Subcutaneous abdominal adipose tissue (tissue), 5 donors: ENCODE results near the gene ZNF691.

ENCODE experiments used
- H3K27ac ChIP-seq: one replicate; pipeline ENCODE4 v1.7.0; 2013; ENCODE audit warnings: low read depth, mild to moderate bottlenecking, inconsistent platforms, low read length, moderate library complexity
- H3K27me3 ChIP-seq, 5 donors: one replicate each; pipeline ENCODE4 v1.7.0; 2013; ENCODE audit warnings: low read length in 5 of 5, inconsistent platforms in 1 of 5; ENCODE audit not compliant: control insufficient read depth in 5 of 5, insufficient read depth in 4 of 5
- H3K36me3 ChIP-seq, 5 donors: one replicate each; pipeline ENCODE4 v1.7.0; 2013; ENCODE audit warnings: low read length in 5 of 5; ENCODE audit not compliant: control insufficient read depth in 5 of 5, insufficient read depth in 5 of 5
- H3K4me1 ChIP-seq, 5 donors: one replicate each; pipeline ENCODE4 v1.7.0; 2013; ENCODE audit warnings: low read length in 5 of 5, mild to moderate bottlenecking in 3 of 5, moderate library complexity in 1 of 5; ENCODE audit not compliant: control insufficient read depth in 5 of 5, insufficient read depth in 5 of 5
- H3K4me3 ChIP-seq, 5 donors: one replicate each; pipeline ENCODE4 v1.7.0; 2013; ENCODE audit warnings: low read length in 5 of 5, low read depth in 1 of 5
- H3K9ac ChIP-seq, 5 donors: one replicate each; pipeline ENCODE4 v1.7.0; 2013; ENCODE audit warnings: low read length in 5 of 5, mild to moderate bottlenecking in 4 of 5, moderate library complexity in 3 of 5
- H3K9me3 ChIP-seq, 5 donors: one replicate each; pipeline ENCODE4 v1.7.0; 2013; ENCODE audit warnings: low read length in 5 of 5; ENCODE audit not compliant: control insufficient read depth in 5 of 5
- donor health status: healthy.
- donor health status: healthy.
- donor health status: healthy.
- donor health status: healthy.
- donor health status: healthy.

The ZNF691 gene

DNA sequence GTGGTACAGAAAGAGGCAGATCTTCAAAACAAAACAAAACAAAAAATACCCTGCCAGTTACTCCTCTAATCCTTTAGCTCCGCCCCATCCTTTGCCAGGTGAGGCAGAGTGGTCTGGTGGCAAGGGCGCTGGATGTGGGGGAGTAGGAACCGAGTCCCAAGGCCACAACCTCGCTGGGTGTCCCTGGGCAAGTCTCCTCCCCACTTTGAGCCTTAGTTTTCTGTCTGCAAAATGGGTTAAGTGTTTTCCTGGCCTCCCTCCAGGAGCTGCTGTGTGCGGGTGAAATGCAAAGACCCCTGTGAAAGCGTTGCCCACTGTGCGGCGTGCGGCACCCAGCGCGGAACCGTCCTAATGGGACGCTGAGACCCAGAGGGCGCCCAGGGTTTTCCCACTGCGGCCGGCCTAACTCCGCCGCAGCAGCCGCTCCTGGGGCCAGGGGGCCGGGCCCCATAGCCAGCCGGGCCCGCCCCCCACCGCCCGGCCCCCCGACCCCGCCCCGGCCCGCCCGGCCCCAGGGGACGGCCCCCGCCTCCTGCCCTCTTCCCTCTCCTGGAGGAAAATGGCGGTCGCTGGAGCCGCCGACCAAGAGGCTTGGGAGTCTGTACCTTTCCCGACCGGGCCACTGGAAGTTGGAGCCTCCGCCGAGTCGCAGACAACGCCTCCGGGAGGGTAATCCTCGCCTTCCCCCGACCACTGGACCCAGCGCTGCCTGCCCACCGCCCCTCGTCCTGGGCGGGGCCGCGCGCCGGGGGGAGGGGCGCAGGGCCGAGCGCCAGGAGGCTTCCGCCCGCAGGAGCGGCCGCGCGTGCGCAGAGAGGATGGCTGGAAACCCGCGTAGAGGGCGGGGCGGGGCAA lies 29.6 kb upstream of the ZNF691 start, which contains the start of the genes ERMAP and SVBP:
ERMAP (plus strand) TSS at position 538 of the 855 bp plus-strand sequence. CDS start 13,327 bp downstream, outside the sequence.
SVBP (minus strand) TSS at position 813 of the 855 bp plus-strand sequence. CDS start 853 bp downstream, outside the sequence.
- Histone ChIP-seq H3K9ac (peak within 1 kb of the TSS; percentile 88 to 94 (median 91)), H3K27me3 (no peaks in the 10 kb centered on the region), H3K27ac (peak within 1 kb of the TSS; percentile 85), H3K4me1 (peaks cover 6 to 27% (median 22%) of the 10 kb centered on the region in 5 donors), H3K9me3 (no peaks in the 10 kb centered on the region), H3K4me3 (peak within 1 kb of the TSS; percentile 84 to 92 (median 88)), H3K36me3 (peaks cover 0 to 4% (median 3%) of the 10 kb centered on the region in 5 donors)

DNA sequence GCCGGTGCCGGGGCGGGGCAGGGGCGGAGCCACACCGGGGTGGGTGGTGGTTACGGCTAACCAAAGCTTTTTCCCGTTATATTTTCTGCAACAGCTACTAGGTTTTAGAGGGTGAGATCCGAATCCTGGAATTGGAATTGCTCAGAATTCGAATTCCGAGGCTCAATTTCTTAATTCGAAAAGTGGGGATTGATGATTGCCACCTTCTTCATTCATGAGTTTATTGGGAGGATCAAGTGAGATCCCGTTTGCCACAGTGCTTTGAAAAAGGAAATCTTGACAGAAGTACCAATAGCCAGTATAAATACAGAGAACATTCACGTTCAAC lies 29.0 kb upstream of the ZNF691 start:
- H3K4me3 ChIP-seq: peak overlapping the region; percentile 72 to 88 (median 77)
- H3K27me3 ChIP-seq: no peaks in the 10 kb centered on the region
- peaks cover 0 to 4% (median 3%) of the 10 kb centered on the region in 5 donors for H3K36me3 ChIP-seq
- no peaks in the 10 kb centered on the region for H3K9me3 ChIP-seq
- H3K4me1 ChIP-seq: peaks cover 6 to 28% (median 24%) of the 10 kb centered on the region in 5 donors
- peak overlapping the region; percentile 85 for H3K27ac ChIP-seq
- H3K9ac ChIP-seq: peak overlapping the region in 4 of 5 donors; percentile 35 to 73 (median 52)

DNA sequence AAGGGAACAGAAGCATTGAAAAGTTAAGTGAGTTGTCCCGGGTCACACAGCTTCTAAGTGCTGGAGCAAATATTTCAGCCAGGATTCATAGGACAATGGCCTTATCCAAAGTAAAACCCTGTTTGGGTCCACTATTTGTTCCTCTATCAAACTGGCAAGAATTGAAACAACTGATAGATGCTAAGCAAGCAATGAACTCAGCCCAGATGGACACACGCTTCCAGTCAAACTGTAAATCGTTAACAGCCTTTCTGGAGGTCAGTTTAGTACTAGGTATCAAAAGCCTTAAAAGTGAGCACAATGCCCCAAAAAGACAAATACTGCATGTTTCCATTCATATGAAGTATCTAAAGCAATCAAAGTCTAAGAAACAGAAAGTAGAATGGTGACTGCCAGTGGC lies 28.4 kb upstream of the ZNF691 start:
- Histone ChIP-seq H3K4me1 (peaks cover 6 to 32% (median 27%) of the 10 kb centered on the region in 5 donors), H3K9ac (peak overlapping the region in 2 of 5 donors; percentile 49 to 73), H3K36me3 (peaks cover 0 to 4% (median 3%) of the 10 kb centered on the region in 5 donors), H3K9me3 (no peaks in the 10 kb centered on the region), H3K27ac (no peak overlapping the region), H3K4me3 (peak overlapping the region; percentile 72 to 88 (median 77)), H3K27me3 (no peaks in the 10 kb centered on the region)

DNA sequence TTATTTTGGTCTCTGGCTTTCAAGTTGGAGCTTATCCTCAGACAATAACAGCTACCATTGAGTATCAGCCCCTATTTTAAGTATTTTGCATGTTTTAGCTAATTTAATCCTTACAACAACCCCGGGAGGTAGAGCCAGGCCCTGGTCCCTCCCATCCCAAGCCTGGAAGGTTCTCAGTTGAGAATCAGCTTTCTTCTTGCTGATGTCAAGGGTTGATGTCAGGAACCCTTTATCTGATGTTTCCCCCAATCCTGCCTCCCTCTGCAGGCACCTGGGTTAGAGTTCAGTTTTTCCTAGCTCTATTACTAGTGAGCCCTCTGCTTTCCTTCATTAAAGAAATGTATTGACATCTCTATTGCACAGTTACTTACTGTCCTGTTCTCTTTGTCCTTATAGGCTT lies 25.6 kb upstream of the ZNF691 start:
- Histone ChIP-seq H3K9me3 (no peaks in the 10 kb centered on the region), H3K27me3 (no peaks in the 10 kb centered on the region), H3K36me3 (no peaks in the 10 kb centered on the region), H3K27ac (no peak overlapping the region), H3K4me3 (no peak overlapping the region), H3K4me1 (peaks cover 5 to 37% (median 26%) of the 10 kb centered on the region in 5 donors), H3K9ac (no peak overlapping the region)

DNA sequence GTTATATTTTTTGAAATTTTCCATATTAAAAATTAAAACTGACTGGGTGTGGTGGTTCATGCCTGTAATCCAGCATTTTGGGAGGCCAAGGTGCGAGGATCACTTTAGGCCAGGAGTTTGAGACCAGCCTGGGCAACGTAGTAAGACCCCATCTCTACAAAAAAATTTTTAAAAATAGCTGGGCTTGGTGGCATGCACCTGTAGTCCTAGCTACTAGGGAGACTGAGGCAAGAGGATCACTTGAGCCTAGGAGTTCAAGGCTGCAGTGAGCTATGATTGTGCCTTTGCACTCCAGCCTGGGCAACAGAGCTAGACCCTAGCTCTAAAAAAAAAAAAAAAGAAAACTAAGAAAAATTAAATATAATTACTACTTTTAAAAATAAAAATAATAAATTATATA lies 24.7 kb upstream of the ZNF691 start:
- no peak overlapping the region for H3K27ac ChIP-seq
- H3K27me3 ChIP-seq: no peaks in the 10 kb centered on the region
- H3K4me1 ChIP-seq: peaks cover 0 to 29% (median 17%) of the 10 kb centered on the region in 5 donors
- H3K9me3 ChIP-seq: no peaks in the 10 kb centered on the region
- H3K9ac ChIP-seq: no peak overlapping the region
- no peaks in the 10 kb centered on the region for H3K36me3 ChIP-seq
- no peak overlapping the region for H3K4me3 ChIP-seq

DNA sequence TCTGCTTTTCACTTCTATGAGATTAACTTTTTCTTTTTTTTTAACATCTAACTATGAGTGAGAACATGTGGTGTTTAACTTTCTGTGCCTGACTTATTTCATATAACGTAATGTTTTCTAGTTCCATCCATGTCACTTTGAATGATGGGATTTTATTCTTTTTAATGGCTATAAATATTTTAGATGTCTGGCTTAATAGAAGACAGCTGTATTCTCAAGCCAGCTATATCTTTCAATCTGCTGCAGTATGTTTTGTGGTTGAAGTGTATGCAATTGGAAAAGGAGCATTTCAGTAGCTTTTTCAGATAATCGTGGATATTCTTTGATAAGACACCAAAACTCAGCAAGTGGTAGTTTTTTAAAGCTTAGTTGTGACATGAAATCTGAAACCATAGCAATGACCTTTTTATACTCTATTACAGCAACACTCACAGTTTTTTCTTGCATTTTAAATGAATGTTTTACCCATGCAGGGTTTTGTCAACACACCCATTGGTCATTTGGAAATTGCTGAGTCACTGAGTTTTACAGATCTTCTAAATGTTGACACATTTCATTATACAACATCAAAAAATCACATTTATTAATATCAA lies 23.5 kb upstream of the ZNF691 start:
- Histone ChIP-seq H3K9ac (peak overlapping the region in 1 of 5 donors; percentile 32), H3K27ac (peak overlapping the region; percentile 82), H3K27me3 (no peaks in the 10 kb centered on the region), H3K4me1 (peaks cover 0 to 23% (median 11%) of the 10 kb centered on the region in 5 donors), H3K4me3 (no peak overlapping the region), H3K36me3 (peaks cover 0 to 2% (median 0%) of the 10 kb centered on the region in 5 donors), H3K9me3 (no peaks in the 10 kb centered on the region)

DNA sequence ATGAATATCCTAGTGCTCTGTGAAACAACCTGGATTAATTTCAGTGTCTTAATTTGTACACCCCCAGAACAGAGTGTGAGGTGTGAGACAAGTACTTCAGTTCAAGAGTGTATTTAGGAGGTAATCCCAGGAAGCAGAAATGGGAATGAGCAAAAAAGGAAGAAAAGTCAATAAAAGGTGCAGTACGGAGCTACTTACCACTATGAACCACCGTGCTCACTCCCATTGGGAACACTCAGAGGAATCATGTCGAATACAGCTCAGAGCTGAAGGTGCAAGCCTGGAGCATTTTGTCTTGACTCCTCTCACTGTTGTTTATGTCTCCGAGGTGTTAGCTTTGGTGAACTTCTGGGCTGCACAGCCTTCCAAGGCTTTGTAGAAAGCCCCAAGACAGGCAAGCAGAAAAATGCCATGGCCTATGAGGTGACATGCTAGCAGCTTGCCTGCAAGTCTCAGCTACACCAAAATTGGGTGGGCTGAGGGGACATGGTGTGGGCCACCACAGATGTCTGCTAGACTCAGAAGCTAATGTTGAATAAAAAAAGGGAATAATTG lies 21.9 kb upstream of the ZNF691 start:
- no peak overlapping the region for H3K27ac ChIP-seq
- H3K4me1 ChIP-seq: peaks cover 0 to 19% (median 6%) of the 10 kb centered on the region in 5 donors
- no peaks in the 10 kb centered on the region for H3K27me3 ChIP-seq
- H3K9ac ChIP-seq: no peak overlapping the region
- H3K4me3 ChIP-seq: no peak overlapping the region
- no peaks in the 10 kb centered on the region for H3K9me3 ChIP-seq
- H3K36me3 ChIP-seq: peaks cover 0 to 8% (median 4%) of the 10 kb centered on the region in 5 donors

DNA sequence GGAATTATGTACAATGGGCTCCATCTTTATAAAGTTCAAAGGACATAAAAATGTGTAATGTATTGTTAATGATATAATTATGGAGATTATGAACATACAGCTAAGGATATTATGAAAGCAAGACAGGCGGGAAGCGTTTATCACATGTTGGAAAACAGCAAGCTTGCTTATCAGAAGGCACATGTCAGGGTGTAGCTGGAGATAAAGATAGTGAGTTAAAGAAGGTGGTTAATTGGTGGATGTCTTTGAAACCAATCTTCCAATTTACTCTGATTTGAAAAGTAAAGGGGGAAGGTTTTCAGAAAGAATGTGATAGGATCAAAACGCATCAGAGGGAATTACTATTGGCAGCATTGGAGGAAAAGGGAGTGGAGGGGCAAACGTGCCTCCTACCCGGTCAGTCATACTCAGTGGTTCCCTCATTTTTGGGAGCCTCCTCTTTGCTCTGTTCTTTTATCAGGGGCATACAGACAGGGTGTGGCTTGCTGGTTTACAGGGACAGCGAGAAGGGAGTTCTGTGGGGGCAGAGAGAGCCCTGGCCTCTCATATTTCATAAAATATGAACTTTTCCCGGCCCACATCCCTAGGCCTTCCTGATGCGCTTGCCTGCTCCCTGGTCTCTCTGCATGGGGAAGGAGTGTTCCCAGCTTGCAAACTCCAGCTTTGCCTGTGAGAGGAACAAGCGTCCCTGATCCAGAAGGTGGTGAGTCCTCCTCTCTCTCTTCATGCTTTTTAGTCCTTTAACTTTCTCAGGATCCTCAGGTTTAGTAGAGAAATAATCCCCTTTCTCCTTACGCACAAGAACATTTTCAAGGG lies 21.2 kb upstream of the ZNF691 start:
- Histone ChIP-seq H3K4me3 (no peak overlapping the region), H3K9me3 (no peaks in the 10 kb centered on the region)

DNA sequence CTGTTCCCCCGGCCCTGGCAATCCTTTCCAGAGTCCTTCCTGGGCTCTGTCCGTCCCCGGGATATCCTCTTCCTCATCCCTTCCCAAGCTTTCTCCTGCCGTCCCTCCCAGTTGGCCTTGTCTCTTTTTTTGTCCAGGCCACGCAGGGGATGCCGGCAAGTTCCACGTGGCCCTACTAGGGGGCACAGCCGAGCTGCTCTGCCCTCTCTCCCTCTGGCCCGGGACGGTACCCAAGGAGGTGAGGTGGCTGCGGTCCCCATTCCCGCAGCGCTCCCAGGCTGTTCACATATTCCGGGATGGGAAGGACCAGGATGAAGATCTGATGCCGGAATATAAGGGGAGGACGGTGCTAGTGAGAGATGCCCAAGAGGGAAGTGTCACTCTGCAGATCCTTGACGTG lies 15.8 kb upstream of the ZNF691 start:
- no peak overlapping the region for H3K9ac ChIP-seq
- no peaks in the 10 kb centered on the region for H3K4me1 ChIP-seq
- no peak overlapping the region for H3K27ac ChIP-seq
- no peaks in the 10 kb centered on the region for H3K27me3 ChIP-seq
- H3K4me3 ChIP-seq: no peak overlapping the region
- H3K9me3 ChIP-seq: no peaks in the 10 kb centered on the region
- peaks cover 8 to 36% (median 19%) of the 10 kb centered on the region in 5 donors for H3K36me3 ChIP-seq

More for the DNA sequence above, 21.2 kb upstream of the ZNF691 start:
- Histone ChIP-seq H3K27me3 (no peaks in the 10 kb centered on the region), H3K4me1 (peaks cover 0 to 19% (median 6%) of the 10 kb centered on the region in 5 donors), H3K27ac (no peak overlapping the region), H3K9ac (no peak overlapping the region), H3K36me3 (peaks cover 6 to 12% (median 8%) of the 10 kb centered on the region in 5 donors)
